Activated CD4-positive, alpha-beta T cell treated with anti-CD3 and anti-CD28 coated beads, Interleukin-2, amount 50 U/mL, for 4 hours (primary cell): ENCODE data around the gene ANKS1B.

Experiments
- DNase-seq, 2 experiments: peaks; one replicate each; pipeline ENCODE4 v3.0.0-alpha.2; 2020

Gene ANKS1B

DNA sequence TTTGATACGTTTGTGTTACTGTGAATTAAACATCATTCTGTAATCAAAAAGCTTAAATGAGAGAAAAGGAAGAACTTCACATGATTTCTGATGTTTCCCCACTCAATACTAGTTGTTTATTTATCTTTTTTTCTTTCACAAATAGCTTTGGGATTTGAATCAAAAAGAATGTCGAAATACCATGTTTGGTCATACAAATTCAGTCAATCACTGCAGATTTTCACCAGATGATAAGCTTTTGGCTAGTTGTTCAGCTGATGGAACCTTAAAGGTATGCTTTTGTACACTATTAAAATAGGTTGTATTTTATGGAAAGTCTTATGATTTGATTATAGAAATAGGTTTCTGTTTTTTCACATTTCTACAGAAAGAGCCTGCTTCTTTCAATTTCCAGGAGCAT is 1298.1 kb downstream of the ANKS1B start:
- no peak for DNase-seq
